ENCODE measurements around the gene CLCN6. TPM values are rescaled to one million over a fixed set of nuclear protein-coding genes. Genes with fewer than 3 reads are reported as not detected.

CLCN6 gene
- total RNA-seq, 4 donors from 2014 or later, result 4.2 to 13.5 (median 9.9) TPM

DNA sequence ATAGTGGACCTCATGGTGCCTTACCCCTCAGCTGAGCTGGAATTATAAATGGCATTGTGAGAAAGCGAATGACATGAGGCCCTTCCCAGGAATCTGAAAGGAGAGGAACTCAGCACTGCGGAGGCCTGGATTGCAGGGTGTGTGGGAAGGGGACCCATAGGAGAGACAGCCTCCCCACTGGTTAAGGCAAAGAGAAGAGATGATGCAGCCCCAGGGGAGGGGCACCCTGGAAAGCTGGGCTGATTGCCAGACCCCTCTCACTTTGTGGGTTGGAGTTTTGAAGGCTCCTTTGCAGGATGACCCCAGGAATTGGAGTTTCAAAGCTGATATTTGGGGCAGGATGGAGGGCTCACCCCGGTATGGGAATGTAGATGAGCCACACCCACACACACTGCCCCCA lies 50.7 kb downstream of the CLCN6 start:
- Histone ChIP-seq H3K9me3 (no peaks in the 10 kb centered on the region), H3K4me3 (no peak overlapping the region), H3K36me3 (no peaks in the 10 kb centered on the region), H3K27me3 (peaks cover 0 to 86% (median 12%) of the 10 kb centered on the region in 4 donors), H3K4me1 (peaks cover 0 to 9% (median 0%) of the 10 kb centered on the region in 3 donors), H3K27ac (no peak overlapping the region)
- 41 to 58% methylated on average over 3 of the region's 3 CpGs for WGBS, 2 donors
- intact Hi-C loops (cut with DNase I), result no loop called here
- DNase-seq, result no peak
- TF ChIP-seq POLR2A (IDR thresholded peaks at IDR 0.05), result no peak
- TF ChIP-seq, protein P1, sequence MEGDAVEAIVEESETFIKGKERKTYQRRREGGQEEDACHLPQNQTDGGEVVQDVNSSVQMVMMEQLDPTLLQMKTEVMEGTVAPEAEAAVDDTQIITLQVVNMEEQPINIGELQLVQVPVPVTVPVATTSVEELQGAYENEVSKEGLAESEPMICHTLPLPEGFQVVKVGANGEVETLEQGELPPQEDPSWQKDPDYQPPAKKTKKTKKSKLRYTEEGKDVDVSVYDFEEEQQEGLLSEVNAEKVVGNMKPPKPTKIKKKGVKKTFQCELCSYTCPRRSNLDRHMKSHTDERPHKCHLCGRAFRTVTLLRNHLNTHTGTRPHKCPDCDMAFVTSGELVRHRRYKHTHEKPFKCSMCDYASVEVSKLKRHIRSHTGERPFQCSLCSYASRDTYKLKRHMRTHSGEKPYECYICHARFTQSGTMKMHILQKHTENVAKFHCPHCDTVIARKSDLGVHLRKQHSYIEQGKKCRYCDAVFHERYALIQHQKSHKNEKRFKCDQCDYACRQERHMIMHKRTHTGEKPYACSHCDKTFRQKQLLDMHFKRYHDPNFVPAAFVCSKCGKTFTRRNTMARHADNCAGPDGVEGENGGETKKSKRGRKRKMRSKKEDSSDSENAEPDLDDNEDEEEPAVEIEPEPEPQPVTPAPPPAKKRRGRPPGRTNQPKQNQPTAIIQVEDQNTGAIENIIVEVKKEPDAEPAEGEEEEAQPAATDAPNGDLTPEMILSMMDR (IDR thresholded peaks at IDR 0.05), result no peak

DNA sequence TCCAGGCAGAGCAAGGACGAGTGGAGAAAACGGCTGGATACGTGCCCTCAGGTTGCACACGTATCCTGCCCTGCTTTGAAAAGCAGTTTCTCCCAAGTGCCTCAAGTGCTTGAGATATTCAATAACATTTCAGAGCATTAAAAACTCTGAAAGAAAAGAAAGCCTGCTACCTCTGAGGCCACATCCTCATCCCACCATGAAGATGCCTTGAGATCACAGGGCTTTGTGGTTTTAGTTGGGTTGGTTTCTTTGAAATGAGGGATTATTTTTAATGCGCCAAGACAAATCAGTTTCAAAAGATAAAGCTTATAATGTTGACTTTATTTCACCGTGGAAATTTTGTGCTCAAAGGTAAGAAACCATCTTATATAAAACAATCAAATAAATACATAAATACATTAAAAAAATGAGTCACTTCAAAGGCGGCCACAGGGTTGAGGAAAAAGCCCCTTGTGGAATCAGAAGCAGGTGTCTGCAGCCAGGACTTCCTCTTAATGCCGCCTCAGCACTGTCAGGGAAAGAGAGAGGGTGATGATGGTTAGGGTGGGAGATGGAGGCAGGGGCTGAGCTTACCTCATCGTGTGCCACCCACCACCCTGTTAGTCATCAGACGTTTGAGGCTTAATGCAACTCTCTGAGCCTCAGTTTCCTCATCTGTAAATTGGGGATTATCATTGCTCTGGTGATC lies 51.3 kb downstream of the CLCN6 start:
- Histone ChIP-seq H3K36me3 (no peaks in the 10 kb centered on the region), H3K27ac (no peak overlapping the region), H3K4me3 (no peak overlapping the region), H3K4me1 (peaks cover 0 to 9% (median 0%) of the 10 kb centered on the region in 3 donors), H3K9me3 (no peaks in the 10 kb centered on the region), H3K27me3 (peaks cover 0 to 92% (median 12%) of the 10 kb centered on the region in 4 donors)
- TF ChIP-seq, protein P1 (IDR thresholded peaks at IDR 0.05), result no peak
- no peak for TF ChIP-seq POLR2A (IDR thresholded peaks at IDR 0.05)
- intact Hi-C loops (cut with DNase I), result no loop called here
- no peak for DNase-seq
- 18 to 19% methylated on average over 10 of the region's 10 CpGs for WGBS, 2 donors

DNA sequence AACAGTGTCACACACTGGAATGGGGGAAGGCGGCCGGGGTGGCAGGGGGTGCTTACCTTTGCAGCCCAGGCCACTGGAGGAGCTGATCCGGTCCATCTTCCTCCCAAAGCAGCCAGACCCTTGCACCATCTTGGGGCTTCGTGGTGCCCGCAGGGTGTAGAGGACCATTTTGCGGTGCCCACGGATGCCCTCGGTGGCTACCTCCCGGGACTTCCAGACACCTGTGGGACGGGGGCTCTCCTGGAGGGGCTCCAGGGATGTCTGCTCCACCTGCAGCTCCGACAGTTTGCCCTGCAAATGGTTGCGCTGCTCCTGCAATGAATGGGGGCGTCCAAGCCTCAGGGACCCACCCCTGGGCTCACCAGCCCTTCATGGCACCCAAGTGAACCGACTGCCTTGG lies 52.2 kb downstream of the CLCN6 start:
- TF ChIP-seq, protein P1 (IDR thresholded peaks at IDR 0.05), result no peak
- no peak for TF ChIP-seq POLR2A (IDR thresholded peaks at IDR 0.05)
- Histone ChIP-seq H3K4me1 (peaks cover 0 to 9% (median 0%) of the 10 kb centered on the region in 3 donors), H3K9me3 (no peaks in the 10 kb centered on the region), H3K36me3 (no peaks in the 10 kb centered on the region), H3K27ac (no peak overlapping the region), H3K27me3 (peaks cover 0 to 94% (median 12%) of the 10 kb centered on the region in 4 donors), H3K4me3 (no peak overlapping the region)
- DNase-seq, result no peak
- WGBS, 2 donors, result 80 to 81% methylated on average over 4 to 10 of the region's 14 CpGs
- intact Hi-C loops (cut with DNase I), result no loop called here

DNA sequence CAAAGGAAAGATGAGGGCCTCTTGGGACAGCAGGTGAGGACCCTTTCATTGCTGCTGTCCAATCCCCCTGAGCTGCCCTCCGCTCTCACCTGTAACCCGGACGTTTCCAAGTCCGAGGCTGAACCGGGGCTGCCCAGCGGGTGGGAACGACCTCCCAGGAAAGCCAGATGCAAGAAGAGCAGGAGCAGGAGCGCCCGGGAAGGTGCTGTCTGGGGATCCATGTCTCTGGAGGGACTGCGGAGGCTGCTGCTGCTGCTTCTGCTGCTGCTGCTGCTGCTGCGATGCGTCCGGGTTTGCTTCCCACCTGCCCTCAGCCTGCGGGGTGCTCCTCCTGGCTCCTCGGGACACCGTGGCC lies 52.6 kb downstream of the CLCN6 start, which contains the start of gene NPPB:
NPPB (minus strand) TSS at position 333 of the 355 bp plus-strand sequence; CDS start at position 221, 112 bp downstream.
- H3K36me3 ChIP-seq, result no peaks in the 10 kb centered on the region
- WGBS, 2 donors, result 28 to 30% methylated on average over 4 to 12 of the region's 16 CpGs
- DNase-seq, result no peak
- intact Hi-C loops (cut with DNase I), result no loop called here
- no peak within 1 kb of the TSS for H3K27ac ChIP-seq
- H3K27me3 ChIP-seq, result peaks cover 0 to 93% (median 12%) of the 10 kb centered on the region in 4 donors
- H3K9me3 ChIP-seq, result no peaks in the 10 kb centered on the region
- TF ChIP-seq POLR2A (IDR thresholded peaks at IDR 0.05), result no peak
- TF ChIP-seq, protein P1 (IDR thresholded peaks at IDR 0.05), result no peak
- peaks cover 0 to 9% (median 0%) of the 10 kb centered on the region in 3 donors for H3K4me1 ChIP-seq
- H3K4me3 ChIP-seq, result no peak within 1 kb of the TSS

DNA sequence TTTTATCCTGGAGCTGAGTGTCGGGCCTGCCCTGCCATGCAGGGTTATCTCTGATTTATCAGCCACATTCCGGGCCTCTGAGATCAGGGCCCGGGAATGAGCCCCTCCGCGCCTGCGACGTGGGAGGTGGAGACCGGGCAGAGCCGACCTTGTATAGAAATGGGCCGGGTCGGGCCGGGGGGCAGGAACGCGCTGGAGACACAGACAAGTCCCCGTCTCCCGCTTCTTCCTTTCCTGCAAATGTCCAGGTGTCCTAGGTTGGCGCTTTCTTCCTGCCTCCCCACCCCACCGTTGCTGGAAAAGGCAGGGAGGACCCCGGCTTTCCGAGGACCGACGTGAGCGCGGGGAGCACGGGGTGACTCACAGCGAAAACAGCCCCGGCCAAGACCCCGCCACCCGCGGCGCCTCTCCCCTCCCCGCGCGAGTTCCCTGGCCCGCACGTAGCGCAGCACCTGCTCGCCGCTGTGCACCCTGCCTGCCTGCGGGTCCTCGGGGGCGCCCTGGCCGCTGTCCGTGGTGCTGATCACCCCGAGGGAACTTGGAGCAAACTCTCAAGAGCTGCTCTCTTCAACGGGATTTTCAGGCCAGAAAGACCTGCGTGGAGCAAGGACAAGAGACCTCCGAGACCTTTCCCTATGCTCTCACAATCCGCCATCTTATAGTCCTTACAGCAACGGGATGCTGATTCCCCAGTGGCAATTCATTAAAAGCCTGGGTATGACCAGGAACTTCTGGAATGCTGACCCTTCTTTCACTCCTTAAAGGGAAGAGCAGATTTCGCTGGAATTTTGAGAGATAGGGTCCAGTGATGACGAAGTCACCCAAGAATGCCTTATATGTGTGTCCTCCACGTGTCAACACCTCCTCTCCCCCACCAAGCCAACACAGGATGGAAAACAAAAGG lies 53.2 kb downstream of the CLCN6 start:
- Histone ChIP-seq H3K9me3 (no peaks in the 10 kb centered on the region), H3K27me3 (peaks cover 0 to 91% (median 12%) of the 10 kb centered on the region in 4 donors), H3K36me3 (no peaks in the 10 kb centered on the region), H3K4me1 (peaks cover 0 to 9% (median 0%) of the 10 kb centered on the region in 3 donors), H3K27ac (no peak overlapping the region), H3K4me3 (no peak overlapping the region)
- intact Hi-C loops (cut with DNase I), result no loop called here
- no peak for DNase-seq
- 21 to 24% methylated on average over 5 to 6 of the region's 53 CpGs for WGBS, 2 donors
- no peak for TF ChIP-seq POLR2A (IDR thresholded peaks at IDR 0.05)
- TF ChIP-seq, protein P1 (IDR thresholded peaks at IDR 0.05), result peak in 1 of 6 experiments; percentile 14
